ENCODE results near the gene ARHGEF4. TPM values are rescaled to one million over a fixed set of nuclear protein-coding genes. Genes with fewer than 3 reads are reported as not detected.

The ARHGEF4 gene
- total RNA-seq, 1 experiment from 2014 or later: 20.0 TPM

DNA sequence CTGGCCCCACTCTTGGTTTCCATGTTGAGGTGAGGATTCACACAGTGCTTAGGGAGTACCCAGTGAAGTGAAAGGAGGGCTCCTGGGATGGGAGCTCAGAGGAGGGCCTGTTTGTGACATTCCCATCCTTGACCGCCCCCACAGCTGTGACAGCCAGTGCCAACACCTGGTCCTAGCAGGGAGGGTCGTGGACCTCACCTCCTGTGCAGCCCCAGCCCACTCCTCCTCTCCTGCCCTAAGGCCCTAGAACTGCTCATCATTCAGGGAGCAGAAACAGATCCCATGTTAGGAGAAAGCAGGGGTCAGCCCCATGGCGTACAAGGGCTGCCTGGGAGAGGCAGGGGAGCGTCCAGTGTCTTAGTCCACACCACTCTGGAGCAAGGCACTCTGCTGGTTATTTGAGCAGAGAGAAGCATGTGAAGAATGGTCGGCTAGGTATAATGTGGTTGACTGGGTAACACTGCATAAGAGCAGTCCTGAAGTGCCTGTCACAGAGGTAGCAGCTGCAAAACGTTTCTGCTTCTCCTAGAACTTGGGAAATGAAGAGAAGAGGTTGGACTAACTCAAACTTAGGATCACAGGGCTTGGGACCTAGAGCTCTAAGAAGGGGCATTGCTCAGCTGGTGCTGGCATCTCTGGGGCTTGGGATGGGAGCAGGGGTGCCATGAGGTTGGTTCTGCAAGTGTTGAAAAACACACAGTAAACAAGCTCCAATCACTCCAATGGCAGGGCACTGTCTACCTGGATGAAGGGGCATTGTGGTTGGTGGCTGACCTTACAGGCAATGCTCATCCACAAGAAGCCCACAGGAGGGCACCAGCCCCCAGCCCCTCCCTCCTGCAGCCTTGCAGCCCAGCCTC is 200.9 kb downstream of the ARHGEF4 start:
- Histone ChIP-seq H3K79me2 (ENCODE audit: low read depth) (no peaks in the 10 kb centered on the region), H3K36me3 (ENCODE audit: low read depth) (no peaks in the 10 kb centered on the region), H3K27ac (no peak overlapping the region), H3F3A (ENCODE audit: insufficient read depth, low read depth) (no peaks in the 10 kb centered on the region), H3K9me3 (ENCODE audit: insufficient read depth, low read depth) (no peaks in the 10 kb centered on the region), H3K4me1 (replicated peaks; ENCODE audit: insufficient read depth) (no peaks in the 10 kb centered on the region), H3K9me2 (ENCODE audit: insufficient read depth) (no peaks in the 10 kb centered on the region), H3K4me2 (no peak overlapping the region), H4K20me1 (ENCODE audit: insufficient read depth) (no peaks in the 10 kb centered on the region), H2AFZ (no peak overlapping the region), H3K27me3 (ENCODE audit: insufficient read depth, low read depth) (no peaks in the 10 kb centered on the region), H3K4me3 (no peak overlapping the region)
- TF ChIP-seq, protein P1, sequence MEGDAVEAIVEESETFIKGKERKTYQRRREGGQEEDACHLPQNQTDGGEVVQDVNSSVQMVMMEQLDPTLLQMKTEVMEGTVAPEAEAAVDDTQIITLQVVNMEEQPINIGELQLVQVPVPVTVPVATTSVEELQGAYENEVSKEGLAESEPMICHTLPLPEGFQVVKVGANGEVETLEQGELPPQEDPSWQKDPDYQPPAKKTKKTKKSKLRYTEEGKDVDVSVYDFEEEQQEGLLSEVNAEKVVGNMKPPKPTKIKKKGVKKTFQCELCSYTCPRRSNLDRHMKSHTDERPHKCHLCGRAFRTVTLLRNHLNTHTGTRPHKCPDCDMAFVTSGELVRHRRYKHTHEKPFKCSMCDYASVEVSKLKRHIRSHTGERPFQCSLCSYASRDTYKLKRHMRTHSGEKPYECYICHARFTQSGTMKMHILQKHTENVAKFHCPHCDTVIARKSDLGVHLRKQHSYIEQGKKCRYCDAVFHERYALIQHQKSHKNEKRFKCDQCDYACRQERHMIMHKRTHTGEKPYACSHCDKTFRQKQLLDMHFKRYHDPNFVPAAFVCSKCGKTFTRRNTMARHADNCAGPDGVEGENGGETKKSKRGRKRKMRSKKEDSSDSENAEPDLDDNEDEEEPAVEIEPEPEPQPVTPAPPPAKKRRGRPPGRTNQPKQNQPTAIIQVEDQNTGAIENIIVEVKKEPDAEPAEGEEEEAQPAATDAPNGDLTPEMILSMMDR (conservative IDR thresholded peaks at IDR 0.05): no peak
- TF ChIP-seq EZH2 (IDR thresholded peaks at IDR 0.05; ENCODE audit: low read depth): no peak
- DNase-seq: no peak
- ChIA-PET POLR2A (ENCODE audit: unreplicated experiment) (no interaction called here), CTCF (no interaction called here)
- no TSS peak for BruUV-seq (replicated peaks)
- intact Hi-C loops (cut with micrococcal nuclease; ENCODE audit: unreplicated experiment): no loop called here

DNA sequence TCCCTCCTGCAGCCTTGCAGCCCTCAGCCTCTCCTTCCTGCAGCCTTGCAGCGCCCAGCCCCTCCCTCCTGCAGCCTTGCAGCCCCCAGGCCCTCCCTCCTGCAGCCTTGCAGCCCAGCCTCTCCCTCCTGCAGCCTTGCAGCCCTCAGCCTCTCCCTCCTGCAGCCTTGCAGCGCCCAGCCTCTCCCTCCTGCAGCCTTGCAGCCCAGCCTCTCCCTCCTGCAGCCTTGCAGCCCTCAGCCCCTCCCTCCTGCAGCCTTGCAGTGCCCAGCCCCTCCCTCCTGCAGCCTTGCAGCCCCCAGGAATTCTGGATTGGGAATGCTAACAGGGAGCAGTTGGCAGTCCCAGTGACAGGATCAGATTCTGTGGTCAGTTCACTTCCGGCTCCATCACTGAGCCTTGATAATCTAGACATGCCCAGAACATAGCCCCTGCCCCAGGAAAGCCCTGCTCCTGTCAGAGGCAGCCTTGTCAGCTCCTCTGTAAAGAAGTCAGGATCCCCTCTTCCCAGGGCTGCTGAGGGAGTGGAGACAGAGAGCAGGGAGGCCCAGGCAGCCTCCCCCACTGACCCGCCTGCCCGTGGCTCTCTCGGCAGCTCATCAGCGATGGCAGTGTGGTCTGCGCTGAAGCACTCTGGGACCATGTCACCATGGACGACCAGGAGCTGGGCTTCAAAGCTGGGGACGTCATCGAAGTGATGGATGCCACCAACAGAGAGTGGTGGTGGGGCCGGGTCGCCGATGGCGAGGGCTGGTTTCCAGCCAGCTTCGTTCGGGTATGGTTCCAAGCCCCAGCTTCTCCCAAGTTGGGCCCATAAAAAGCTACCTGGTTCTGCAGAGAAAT is 201.8 kb downstream of the ARHGEF4 start:
- Histone ChIP-seq H4K20me1 (ENCODE audit: insufficient read depth) (no peaks in the 10 kb centered on the region), H3K27me3 (ENCODE audit: insufficient read depth, low read depth) (no peaks in the 10 kb centered on the region), H2AFZ (no peak overlapping the region), H3F3A (ENCODE audit: insufficient read depth, low read depth) (no peaks in the 10 kb centered on the region), H3K36me3 (ENCODE audit: low read depth) (no peaks in the 10 kb centered on the region), H3K4me2 (no peak overlapping the region), H3K79me2 (ENCODE audit: low read depth) (no peaks in the 10 kb centered on the region), H3K9me3 (ENCODE audit: insufficient read depth, low read depth) (no peaks in the 10 kb centered on the region), H3K4me1 (replicated peaks; ENCODE audit: insufficient read depth) (no peaks in the 10 kb centered on the region), H3K9me2 (ENCODE audit: insufficient read depth) (no peaks in the 10 kb centered on the region), H3K4me3 (no peak overlapping the region), H3K27ac (no peak overlapping the region)
- intact Hi-C loops (cut with micrococcal nuclease; ENCODE audit: unreplicated experiment): no loop called here
- BruUV-seq (replicated peaks): no TSS peak
- TF ChIP-seq EZH2 (IDR thresholded peaks at IDR 0.05; ENCODE audit: low read depth): no peak
- TF ChIP-seq, protein P1 (conservative IDR thresholded peaks at IDR 0.05): no peak
- no peak for DNase-seq
- POLR2A ChIA-PET (ENCODE audit: unreplicated experiment): no interaction called here
- CTCF ChIA-PET: no interaction called here

DNA sequence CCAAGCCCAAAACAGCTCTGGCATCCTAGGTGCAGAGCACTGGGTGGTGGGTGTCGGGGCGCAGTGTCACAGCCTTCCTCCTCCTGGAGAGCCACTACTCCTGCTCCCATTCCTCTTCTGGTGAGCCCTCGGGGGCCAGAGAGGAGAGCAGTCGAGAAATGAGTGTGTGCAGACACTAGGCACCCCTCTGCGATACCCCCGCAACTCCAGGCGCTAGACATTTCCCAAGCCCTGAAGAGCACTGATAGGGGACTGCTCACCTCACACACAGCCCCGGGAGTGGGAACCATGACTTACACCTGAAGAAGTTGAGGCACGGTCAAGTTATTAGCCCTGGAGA is 202.4 kb downstream of the ARHGEF4 start:
- H3K4me3 ChIP-seq: no peak overlapping the region
- H3K27ac ChIP-seq: no peak overlapping the region
- CTCF ChIA-PET: no interaction called here
- H3K27me3 ChIP-seq (ENCODE audit: insufficient read depth, low read depth): no peaks in the 10 kb centered on the region
- no peak overlapping the region for H3K4me2 ChIP-seq
- no peak overlapping the region for H2AFZ ChIP-seq
- no peaks in the 10 kb centered on the region for H3K9me3 ChIP-seq (ENCODE audit: insufficient read depth, low read depth)
- no peaks in the 10 kb centered on the region for H3K79me2 ChIP-seq (ENCODE audit: low read depth)
- H4K20me1 ChIP-seq (ENCODE audit: insufficient read depth): no peaks in the 10 kb centered on the region
- TF ChIP-seq, protein P1 (conservative IDR thresholded peaks at IDR 0.05): no peak
- TF ChIP-seq EZH2 (IDR thresholded peaks at IDR 0.05; ENCODE audit: low read depth): no peak
- intact Hi-C loops (cut with micrococcal nuclease; ENCODE audit: unreplicated experiment): no loop called here
- no peak for DNase-seq
- no TSS peak for BruUV-seq (replicated peaks)
- H3K4me1 ChIP-seq (replicated peaks; ENCODE audit: insufficient read depth): no peaks in the 10 kb centered on the region
- POLR2A ChIA-PET (ENCODE audit: unreplicated experiment): no interaction called here
- H3F3A ChIP-seq (ENCODE audit: insufficient read depth, low read depth): no peaks in the 10 kb centered on the region
- H3K36me3 ChIP-seq (ENCODE audit: low read depth): no peaks in the 10 kb centered on the region
- no peaks in the 10 kb centered on the region for H3K9me2 ChIP-seq (ENCODE audit: insufficient read depth)
